GM19043 (cell line): ENCODE results near the gene TOP1.

Experiments
- ATAC-seq: cut with Tn5 transposase; IDR thresholded peaks from one replicate; pipeline ENCODE4 v1.9.1; 2021; ENCODE audit warnings: low read depth; ENCODE audit not compliant: unreplicated experiment

The TOP1 gene

GRCh38 chr20:41032271-41032670 is 3.6 kb downstream of the TOP1 start:
- no peak for ATAC-seq

- ATAC-seq: no peak
These were observed 5.6 kb downstream of the TOP1 start for GRCh38 chr20:41034239-41034638.

GRCh38 chr20:41035207-41035606 is 6.6 kb downstream of the TOP1 start:
- ATAC-seq: no peak

GRCh38 chr20:41037179-41037578 is 8.6 kb downstream of the TOP1 start:
- ATAC-seq: no peak

GRCh38 chr20:41038149-41038877 is 9.7 kb downstream of the TOP1 start:
- ATAC-seq: no peak

GRCh38 chr20:41038878-41039404 is 10.3 kb downstream of the TOP1 start:
- no peak for ATAC-seq

- ATAC-seq: no peak
These were observed 12.2 kb downstream of the TOP1 start for GRCh38 chr20:41040855-41041254.

- ATAC-seq: no peak
These were observed 13.1 kb downstream of the TOP1 start for GRCh38 chr20:41041693-41042092.

- no peak for ATAC-seq
These were observed 15.9 kb downstream of the TOP1 start for GRCh38 chr20:41044409-41045062.

GRCh38 chr20:41045671-41046070 is 17.0 kb downstream of the TOP1 start:
- ATAC-seq: no peak

- ATAC-seq: no peak
These were observed 18.1 kb downstream of the TOP1 start for GRCh38 chr20:41046716-41047115.

- ATAC-seq: no peak
These were observed 18.8 kb downstream of the TOP1 start for GRCh38 chr20:41047279-41047974.

GRCh38 chr20:41047975-41048305 is 19.3 kb downstream of the TOP1 start:
- ATAC-seq: no peak

GRCh38 chr20:41048461-41049301 is 20.1 kb downstream of the TOP1 start:
- no peak for ATAC-seq

GRCh38 chr20:41049451-41049850 is 20.8 kb downstream of the TOP1 start:
- ATAC-seq: no peak

- ATAC-seq: no peak
These were observed 21.9 kb downstream of the TOP1 start for GRCh38 chr20:41050361-41051008.

- no peak for ATAC-seq
These were observed 22.6 kb downstream of the TOP1 start for GRCh38 chr20:41051009-41051825.

- ATAC-seq: no peak
These were observed 24.3 kb downstream of the TOP1 start for GRCh38 chr20:41052742-41053419.
